ENCODE results near the gene HMCN1.
"Not testable (repeated sequence)": the region's sequence is repeated elsewhere in the genome, so short reads cannot be mapped to it uniquely, and the experiment has no call there.

Gene HMCN1

DNA sequence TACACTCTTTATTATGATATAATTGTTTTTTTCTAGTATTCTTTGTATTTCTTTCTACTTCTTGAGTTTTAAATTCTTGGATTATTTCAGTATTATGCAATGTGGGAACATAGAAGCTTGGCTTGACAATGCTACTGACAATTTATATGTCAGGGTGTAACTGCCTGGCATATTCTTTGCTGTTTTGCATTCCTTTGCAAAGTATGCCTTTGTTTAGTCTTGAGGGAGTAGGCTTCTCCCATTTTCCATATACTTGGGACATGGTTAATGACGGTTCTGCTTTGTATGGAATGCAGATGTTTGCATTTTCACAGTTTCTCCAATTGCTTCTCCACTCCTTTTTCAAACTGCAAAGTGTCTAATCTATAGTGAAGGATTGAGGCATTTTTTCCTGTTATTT, 109.8 kb downstream of the HMCN1 start:
- FAIRE-seq (no peak), DNase-seq (ENCODE audit: insufficient read length, low spot score) (no peak)

DNA sequence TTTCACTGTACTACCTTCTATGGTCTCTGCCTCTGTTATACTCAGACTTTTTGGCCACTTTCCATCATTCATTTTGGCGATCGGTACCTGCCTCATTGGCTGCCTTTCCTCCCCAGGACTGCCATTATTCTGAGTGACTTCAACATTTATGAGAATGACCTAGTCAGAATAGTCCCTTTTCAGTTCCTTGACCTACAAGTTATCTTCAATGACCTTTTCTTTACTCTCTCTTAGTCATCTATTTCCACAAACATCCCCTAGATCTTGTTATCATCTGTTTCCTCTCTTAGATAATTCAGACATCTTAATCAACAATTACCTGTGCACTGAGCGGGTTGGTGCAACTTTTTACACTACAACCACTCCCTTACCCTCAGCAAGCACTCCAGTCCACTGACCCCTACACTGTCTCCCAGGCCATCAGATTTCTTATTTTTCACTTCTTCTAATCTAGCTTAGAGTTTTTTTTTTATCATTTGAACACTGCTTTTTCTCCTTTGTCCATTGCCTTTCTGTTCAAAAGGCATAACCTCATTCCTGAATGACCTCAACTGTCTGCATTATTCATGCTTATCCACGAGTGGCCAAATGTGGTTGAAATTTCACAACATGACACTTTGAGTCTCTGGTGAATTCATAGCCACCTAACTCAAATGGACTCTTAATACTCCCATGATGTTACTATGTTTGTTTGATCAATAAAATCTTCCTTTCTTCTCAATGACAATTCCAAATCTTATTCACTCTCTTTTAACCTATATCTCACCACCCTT, 112.7 kb downstream of the HMCN1 start:
- no peak for DNase-seq (ENCODE audit: insufficient read length, low spot score)
- FAIRE-seq, result no peak

DNA sequence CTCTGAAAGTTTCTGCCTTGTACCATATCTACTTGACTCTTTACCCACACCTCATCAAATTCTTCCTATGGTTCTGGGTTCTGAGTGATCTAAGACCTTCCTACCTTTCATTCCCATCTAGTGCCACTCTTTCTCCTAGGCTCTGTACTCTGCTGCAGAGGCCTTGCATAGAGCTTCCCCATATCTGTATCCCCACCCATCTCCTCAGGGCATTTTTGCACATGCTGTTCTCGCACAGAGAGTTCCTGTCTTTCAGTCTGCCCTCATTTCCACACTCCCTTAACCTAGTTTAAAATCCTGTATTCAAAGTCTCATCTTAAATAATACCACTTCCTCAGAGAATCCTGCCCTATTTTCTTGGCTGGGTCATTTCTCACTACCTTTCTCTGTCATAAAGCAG, 114.8 kb downstream of the HMCN1 start:
- DNase-seq (ENCODE audit: insufficient read length, low spot score) (no peak), FAIRE-seq (no peak)

DNA sequence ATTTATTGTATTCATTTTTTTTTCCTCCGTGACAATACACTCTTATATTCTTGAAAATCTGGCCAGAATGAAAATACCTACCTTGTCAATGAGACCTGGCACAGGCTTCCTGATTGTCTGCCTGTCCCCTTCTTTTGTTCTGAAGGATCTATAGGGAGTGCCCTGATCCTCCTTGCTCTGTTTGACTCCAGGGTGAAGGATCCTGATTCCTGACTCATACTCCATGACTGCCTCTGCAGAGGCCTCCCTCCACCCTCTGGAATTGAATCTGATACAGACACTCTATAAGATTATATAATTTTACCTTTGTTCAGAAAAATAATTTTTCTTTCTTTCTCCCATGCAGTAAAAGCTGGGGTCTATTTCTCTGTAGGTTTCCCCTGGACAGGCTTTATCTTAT, 116.2 kb downstream of the HMCN1 start:
- FAIRE-seq (no peak), DNase-seq (ENCODE audit: insufficient read length, low spot score) (peak; percentile 11)

DNA sequence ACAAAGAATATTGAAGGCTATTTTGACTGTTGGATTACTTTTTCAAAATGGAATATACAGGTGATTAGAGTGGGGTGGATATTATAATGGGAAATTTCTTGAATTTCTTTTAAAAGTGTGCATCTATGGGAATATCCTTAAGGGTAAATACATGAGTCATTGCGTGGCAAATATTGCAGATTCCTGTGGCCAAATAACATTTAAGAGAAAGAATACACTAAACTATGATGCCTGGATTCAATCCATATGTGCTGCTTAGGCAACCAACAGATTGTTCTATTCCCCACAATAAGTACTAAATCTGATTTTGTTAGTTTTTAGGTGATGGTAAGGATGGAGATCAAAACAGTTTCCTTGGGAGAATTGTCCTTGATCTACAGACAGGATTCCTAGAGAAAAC, 119.5 kb downstream of the HMCN1 start:
- DNase-seq (ENCODE audit: insufficient read length, low spot score) (peak; percentile 29), FAIRE-seq (no peak)

DNA sequence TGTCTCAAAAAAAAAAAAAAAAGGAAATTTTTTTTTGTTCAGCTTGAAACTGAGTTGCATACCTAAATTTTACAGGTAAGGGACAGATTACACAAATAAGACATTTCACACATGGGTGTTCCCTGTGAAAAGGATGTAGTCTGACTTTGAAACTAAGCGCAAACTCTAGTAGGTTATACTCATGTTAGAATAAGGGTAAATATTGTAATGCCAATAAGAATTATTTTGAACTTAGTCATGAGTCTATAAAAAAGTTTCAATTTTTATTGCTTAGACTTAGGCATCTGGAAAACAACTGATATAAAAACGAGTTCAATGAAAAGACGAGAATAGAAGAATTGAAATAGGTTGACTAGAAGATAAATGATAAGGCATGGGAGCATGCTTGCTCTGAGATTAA, 122.3 kb downstream of the HMCN1 start:
- FAIRE-seq, result no peak
- no peak for DNase-seq (ENCODE audit: insufficient read length, low spot score)

DNA sequence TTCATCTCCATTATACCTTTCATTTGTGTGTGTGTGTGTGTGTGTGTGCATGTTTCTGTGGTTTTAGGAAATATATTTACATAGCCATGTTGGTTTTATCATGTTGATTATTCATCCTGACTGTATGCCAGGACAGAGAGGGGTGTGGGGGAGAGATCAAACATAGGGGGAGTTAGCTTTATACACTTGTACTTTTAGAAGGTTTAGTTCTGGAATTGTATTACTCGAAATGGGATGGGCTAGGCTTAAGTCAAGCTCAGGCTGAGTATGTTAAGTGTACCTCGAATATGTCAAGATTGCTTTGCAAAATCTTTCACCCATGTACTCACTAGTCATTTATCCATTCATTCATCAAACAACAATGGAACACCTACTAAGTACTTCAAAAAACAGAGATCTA, 123.3 kb downstream of the HMCN1 start:
- DNase-seq (ENCODE audit: insufficient read length, low spot score) (no peak), FAIRE-seq (no peak)

DNA sequence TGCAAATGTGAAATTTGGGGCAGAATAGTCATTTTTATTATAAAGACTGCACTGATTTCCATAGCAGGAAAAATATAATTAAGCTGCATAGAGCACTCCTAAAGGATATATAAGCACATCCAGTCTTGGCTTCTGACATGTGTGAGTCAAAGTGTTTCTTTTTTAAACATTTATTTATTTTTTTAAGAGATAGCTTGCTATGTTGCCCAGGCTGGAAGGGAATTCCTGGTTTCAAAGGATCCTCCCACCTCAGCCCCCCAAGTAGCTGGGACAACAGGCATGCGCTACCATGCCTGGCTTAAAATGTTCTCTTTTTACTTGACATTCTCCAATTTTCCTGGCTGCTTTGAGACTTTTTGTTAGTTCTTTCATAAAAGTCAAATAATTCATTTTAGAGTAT, 126.1 kb downstream of the HMCN1 start:
- FAIRE-seq, result no peak
- DNase-seq (ENCODE audit: insufficient read length, low spot score), result no peak

DNA sequence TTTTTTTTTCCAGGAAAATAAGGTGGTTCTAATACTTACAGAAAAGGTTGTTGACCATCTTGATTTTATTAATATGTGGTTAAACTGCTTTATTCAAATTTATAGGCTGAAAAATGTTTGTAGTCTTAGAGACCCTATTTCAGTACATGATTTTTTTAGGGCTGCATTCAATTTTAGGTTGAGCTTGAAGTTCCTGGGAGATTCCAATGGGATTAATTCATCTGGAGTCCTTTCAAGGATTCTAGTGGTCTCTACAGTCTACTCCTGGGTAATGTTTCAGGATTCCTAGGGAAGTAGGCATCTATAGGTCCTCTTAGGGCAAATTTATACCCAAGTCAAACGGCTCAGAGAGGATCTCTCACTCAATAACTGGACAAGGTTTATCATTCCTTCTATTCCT, 126.7 kb downstream of the HMCN1 start:
- DNase-seq (ENCODE audit: insufficient read length, low spot score) (no peak), FAIRE-seq (no peak)

DNA sequence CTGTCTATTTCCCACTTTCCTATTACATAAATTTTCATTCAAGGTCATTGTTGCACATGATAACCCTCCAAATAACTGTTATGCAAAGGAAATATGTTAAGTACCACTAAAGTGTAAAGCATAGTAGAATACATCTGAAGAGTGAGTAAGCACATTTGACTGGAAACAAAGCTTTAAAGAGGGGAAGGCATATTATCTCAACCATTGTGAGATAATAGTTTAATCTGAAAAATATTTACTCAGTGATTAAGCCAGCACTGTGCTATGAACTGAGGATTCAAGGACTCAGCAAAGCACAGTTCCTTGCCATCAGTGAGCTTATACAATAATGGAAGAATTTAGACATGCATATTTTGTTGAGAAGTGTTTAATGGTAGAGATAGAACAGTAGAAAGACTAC, 127.4 kb downstream of the HMCN1 start:
- FAIRE-seq, result no peak
- DNase-seq (ENCODE audit: insufficient read length, low spot score), result no peak

DNA sequence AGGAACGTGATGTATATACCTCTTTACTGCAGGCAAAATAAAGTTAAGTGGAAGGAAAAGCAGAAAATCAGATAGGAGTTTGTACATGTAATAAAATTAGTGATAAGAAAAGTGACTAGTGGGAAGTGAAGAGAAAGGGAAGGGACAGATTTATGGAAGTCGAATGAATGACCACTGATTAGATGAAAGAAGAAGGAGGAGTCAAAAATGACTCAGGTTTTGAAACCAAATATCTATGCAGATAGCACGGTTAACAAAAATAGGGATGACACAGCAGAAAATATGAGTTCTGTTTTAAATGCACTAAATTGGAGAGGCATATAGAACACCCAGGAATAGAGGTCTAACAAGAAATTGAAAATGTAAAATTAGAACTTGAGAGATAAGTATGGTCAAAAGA, 128.0 kb downstream of the HMCN1 start:
- FAIRE-seq, result no peak
- no peak for DNase-seq (ENCODE audit: insufficient read length, low spot score)

DNA sequence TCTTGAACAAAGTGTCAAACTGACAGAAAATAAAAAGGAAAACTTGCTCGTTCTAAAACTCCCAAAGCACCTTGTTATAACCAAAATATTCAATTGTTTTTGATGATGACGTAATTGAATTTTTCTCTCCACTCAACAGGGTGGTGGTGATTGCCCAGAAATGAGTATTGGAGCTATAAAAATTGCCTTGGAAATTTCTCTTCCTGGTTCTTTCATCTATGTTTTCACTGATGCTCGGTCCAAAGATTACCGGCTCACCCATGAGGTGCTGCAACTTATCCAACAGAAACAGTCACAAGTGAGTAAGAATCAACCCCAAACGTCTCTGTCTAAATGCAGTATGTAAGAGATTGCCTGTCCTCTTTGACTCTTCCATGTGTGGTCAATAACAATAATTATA, 130.1 kb downstream of the HMCN1 start:
- DNase-seq (ENCODE audit: insufficient read length, low spot score) (no peak), FAIRE-seq (no peak)

DNA sequence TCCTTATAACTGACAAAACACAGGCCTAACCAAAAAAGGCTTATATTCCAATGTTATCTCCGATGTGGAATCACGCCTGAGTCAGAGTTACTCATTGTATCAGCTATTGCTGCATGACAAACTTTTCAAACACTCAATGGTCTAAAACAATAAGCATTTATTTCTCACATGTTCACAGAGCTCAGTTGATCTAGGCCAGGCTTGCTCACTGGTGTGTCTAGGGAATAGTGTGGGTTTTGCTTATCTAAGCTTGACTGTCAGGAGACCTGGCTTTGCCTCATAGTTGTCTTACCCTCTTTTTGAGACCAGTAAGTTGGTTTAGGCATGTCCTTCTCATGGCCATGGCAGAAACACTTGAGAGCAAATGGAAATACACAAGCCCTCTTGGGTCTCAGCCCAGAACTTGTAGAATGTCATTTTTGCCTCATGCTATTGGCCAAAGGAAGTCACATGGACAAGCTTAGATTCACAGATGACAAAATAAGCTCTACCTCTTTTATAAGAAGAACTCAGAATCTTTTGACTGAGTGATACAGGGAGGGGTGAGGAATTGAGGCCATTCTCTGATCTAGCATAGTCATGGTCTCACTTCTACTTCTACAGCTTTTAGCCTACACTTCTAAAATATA, 130.8 kb downstream of the HMCN1 start:
- DNase-seq (ENCODE audit: insufficient read length, low spot score) (no peak), FAIRE-seq (no peak)

DNA sequence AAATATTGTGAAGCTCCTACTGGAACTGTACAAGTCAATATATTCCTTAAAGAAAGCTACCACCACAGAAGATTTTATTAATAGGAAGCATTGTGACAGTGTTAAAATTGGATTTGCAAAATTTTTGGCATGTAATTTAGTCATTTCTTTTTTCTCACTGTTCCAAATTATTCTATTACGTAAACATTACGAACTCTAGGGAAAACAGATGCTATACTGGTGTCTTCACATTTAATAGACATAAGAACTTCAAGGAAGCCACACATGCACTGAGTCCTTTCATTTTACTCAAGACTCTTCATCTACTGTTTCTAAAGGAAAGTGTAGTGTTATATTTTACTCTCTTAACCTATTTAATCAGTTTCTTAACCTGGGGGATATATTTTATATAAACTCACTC, 135.4 kb downstream of the HMCN1 start:
- DNase-seq (ENCODE audit: insufficient read length, low spot score), result no peak
- FAIRE-seq, result no peak

DNA sequence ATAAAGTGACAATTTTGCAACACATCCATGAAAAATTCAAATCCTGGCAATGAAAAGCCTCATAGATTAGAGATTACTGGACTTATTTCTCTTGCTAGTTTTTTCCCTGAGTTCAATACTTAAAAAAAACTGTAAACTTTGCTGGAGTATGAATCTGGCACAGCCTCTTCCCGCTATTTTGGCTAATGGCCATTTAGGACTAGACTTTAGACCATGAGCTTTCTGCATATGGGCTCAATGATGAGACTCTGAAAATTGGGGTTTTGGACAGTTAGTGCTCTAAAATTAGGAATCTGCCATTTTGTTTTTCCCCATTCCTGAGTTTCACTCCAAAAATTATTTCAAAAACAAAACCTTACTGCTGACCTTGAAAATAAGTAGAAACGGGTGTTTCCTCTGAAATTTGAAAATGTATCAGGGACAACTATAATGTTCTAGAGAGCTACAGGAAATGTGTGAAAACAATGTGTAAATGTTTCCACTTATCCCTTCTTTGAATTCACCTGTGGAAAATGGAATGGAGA, 137.5 kb downstream of the HMCN1 start:
- DNase-seq (ENCODE audit: insufficient read length, low spot score), result no peak
- no peak for FAIRE-seq

DNA sequence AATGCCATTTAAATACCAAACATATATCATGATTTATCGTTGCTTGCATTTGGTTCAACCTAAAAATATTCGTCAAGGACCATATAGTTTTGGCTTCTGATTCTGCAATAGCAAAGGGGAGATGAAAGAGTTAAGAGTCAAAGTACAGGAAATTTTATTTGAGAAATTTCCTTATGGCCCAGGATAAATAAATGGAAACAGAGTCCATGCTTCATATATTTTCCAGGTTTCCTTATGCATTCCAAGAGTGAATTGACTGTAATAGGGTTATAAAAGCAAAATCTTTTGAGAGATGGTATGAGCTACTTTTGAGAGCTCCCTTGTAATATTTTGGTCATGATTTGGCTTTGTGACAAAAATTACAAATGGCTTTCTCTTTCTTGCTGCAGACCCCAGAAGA, 140.1 kb downstream of the HMCN1 start:
- DNase-seq (ENCODE audit: insufficient read length, low spot score), result no peak
- no peak for FAIRE-seq

DNA sequence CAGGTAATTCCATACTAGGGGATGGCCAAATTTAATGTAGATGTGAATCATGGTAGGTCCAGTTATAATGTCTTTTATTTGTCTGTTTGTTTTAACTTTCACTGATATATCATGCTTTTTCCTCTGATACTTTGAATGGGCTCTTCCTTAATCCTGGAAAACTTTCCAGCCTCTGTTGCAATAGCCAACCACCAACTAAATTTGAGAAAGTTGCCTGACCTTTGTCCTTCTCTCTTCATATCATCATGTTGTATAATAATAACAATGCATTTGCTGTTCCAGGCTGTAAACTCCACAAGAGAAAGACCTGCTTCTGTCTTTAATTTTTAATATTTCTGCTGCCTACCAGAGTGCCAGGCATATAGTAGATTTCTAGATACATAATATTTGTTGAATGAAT, 146.1 kb downstream of the HMCN1 start:
- DNase-seq (ENCODE audit: insufficient read length, low spot score), result no peak
- no peak for FAIRE-seq

DNA sequence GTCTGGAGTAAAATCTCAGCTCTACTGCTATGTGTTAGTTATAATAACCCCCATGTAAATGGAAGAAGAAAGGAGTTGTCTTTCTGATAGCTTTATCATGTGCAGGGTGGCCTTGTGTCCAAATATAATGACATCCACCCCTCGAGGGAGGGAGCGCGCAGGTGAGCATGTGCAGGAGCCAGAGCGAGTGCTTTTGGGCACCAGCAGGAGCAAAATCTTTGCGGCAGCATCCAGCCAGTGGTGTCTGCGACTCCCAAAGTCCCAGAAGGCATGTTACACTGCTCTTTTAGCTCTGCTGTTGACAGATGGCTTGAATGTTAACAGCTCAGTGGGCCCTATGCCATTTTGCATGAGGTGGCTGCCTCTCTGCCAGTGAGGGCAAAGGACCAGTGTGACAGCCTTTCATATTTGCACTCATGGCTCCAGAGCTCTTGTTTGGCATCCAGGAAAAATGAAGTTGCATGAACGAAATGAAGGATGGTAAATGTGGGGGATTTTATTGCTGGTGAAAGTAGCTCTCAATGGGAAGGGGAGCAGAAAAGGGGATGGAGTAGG, 146.7 kb downstream of the HMCN1 start:
- DNase-seq (ENCODE audit: insufficient read length, low spot score), result no peak

DNA sequence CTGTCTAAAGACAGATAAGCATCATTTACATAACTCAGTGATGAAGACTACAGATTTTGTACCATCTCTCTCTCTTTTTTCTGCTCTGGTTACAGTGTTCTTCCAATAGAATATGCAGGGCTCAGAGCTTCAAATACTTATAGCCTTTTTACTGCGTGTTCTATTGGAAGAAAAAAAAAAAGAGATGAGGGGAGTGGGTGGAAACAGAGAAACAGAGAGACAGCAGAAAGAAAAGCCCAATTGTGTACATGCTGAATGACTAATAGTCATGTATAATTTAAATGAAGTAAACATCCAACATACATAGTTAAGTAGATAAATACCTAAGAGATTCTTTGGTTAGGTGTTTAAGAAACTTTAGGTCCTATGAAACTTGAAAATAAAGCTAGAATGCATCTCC, 151.9 kb downstream of the HMCN1 start:
- FAIRE-seq, result no peak
- DNase-seq (ENCODE audit: insufficient read length, low spot score), result no peak

More for the DNA sequence above, 146.7 kb downstream of the HMCN1 start:
- no peak for FAIRE-seq

DNA sequence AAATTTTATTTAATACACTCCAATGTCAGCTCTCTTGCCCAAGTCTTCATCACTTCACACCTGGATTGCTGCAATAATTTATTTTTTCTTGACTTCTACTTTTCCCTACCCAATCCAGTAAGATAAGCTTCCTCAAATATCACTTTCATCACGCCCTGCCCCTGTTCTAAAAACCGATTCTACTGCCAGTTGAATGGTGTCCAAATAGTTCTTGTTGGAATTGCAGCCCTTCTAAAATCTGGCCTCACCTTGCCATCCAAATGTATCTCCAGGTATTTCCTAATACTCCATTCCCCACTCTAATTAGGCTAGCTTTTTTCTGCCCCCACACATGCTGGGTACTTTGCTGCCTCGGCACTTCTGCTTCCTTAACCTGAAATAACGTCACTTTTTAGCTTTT, 152.5 kb downstream of the HMCN1 start:
- no peak for DNase-seq (ENCODE audit: insufficient read length, low spot score)
- no peak for FAIRE-seq

DNA sequence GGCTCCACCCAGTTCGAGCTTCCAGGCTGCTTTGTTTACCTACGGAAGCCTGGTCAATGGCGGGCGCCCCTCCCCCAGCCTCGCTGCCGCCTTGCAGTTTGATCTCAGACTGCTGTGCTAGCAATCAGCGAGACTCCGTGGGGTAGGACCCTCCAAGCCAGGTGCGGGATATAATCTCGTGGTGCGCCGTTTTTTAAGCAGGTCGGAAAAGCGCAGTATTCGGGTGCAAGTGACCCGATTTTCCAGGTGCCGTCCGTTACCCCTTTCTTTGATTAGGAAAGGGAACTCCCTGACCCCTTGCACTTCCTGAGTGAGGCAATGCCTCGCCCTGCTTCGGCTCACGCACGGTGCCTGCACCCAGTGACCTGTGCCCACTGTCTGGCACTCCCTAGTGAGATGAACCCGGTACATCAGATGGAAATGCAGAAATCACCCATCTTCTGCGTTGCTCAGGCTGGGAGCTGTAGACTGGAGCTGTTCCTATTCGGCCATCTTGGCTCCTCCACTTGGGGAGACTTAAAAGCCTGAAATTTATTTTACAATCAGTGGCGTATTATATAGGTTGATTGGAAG, 158.7 kb downstream of the HMCN1 start:
- DNase-seq (ENCODE audit: insufficient read length, low spot score); FAIRE-seq: not testable (repeated sequence)

DNA sequence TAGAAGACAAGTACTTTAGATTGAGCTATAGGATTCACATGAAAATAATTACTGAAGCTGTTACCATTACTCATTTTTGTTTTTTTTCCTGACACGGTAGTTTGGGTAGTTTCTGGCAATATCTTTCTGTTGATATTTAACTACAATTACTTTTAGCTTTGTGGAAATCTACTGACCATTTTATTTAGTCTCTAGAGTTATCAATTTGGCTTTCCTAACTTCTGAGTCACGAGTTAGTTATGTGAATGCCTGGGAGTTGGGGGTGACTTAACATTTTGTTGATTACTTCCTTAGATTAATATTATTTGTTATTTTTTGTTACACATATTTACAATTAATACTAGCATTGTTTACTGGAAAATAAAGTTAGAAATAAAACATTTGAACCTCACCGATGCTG, 160.6 kb downstream of the HMCN1 start:
- FAIRE-seq, result no peak
- DNase-seq (ENCODE audit: insufficient read length, low spot score), result no peak

Measured in HTR-8/SVneo (cell line).